Measurements from ENCODE around the gene RAD51D. TPM values are rescaled to one million over a fixed set of nuclear protein-coding genes. Genes with fewer than 3 reads are reported as not detected.
"Not testable (repeated sequence)": the region's sequence is repeated elsewhere in the genome, so short reads cannot be mapped to it uniquely, and the experiment has no call there.

Gene RAD51D
- 11.5 TPM for polyA plus RNA-seq (2013, experiment 1 of 2; ENCODE audit: insufficient read length)
- 12.8 TPM for polyA plus RNA-seq (2013, experiment 2 of 2; ENCODE audit: insufficient read length)

DNA sequence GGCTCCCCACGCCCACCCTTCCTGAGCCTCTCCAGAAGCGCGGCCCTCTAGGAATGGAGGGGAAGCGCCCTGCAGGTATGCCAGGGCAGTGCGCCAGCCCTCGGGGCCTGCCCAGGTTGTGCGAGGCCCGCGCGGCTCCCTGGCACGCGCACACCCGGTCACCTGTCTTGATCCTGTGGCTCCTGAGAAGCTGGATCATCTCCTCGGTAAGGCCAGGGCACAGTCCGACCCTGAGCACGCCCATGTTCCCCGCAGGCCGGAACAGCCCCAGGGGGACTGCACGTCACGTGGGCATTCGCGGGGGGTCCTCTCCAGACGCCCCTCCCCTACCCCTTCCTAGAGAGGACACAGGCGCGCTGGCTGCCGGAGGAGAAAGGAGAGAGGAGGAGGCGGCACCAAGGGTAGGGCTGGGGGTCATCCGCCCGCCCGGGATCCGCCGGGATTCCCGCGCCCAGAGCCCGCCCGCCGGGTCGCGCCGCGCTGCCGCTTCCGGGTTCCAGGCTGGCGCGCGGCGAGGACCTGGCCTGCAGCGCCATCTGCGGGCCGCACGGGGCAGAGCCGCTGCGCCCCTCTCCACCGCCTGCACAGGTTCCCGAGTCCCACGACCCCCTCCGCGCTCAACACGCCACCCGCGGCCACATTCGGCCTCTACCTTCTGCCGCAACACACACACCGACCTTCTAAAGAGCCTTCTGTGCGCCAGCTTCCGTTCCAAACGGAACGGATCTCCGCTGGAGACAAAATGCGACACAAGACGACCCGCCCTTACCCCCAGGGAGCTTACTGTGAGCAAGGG, at the start of gene RAD51D:
Gene RAD51D, minus strand, starts transcription at position 491 of the 796 bp plus-strand sequence. Its CDS starts 247 bp downstream, at position 244.
- peak; percentile 74 for DNase-seq

DNA sequence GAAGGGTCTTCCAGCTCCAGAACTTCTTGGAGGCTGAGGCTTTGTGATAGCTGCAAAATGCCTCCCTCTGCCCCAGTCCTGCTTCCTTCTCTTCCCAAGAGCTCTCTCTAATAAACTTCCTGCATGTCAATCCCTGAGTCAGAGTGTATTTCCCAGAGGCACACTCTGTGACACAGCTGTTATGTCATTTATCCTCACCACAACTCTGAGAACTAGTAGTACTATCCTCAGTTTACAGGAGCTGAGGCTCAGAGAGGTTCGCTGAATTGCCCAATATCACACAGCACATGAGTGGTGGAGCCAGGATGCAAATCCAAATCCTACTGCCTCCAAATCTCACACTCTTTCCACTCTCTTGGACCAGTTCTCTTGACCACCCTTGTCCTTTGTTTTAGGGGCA, 48.0 kb upstream of the RAD51D start:
- peak; percentile 12 for DNase-seq

DNA sequence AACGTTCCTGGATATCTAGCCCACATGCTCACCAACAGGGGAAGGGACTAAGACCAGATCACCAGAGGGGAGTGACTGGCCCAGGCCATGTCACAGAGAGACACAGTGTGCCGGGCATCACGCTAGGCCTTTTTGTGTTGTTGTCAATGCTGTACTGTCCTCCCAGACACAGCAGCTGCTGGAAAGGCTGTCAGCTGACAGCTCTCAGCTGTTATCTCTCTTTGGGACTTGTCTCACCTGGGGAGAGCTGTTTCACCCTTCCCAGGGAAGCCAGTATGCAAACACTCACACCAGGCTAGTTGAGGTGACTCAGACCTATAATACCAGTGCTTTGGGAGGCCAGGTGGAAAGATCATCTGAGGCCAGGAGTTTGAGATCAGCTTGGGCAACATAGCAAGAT, 47.4 kb upstream of the RAD51D start:
- no peak for DNase-seq

DNA sequence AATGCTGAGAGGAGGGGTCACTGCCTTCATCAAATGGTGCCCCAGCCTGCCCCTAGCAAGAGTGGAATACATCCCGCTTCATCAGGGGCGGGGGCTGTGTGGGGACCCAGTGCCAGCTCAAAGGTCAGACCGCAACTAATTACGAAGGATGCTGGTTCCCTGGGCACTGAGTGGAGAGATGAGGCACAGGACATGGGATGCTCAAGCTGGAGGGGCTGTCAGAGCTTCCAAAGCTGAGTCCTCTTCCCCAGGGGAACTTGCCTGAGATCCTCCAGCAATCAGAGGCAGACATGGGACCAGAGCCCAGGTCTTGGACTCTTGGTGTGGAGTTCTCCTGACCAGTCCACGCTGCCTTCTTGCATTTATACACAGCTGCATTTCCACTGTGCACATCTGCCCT, 46.9 kb upstream of the RAD51D start:
- DNase-seq, result no peak

DNA sequence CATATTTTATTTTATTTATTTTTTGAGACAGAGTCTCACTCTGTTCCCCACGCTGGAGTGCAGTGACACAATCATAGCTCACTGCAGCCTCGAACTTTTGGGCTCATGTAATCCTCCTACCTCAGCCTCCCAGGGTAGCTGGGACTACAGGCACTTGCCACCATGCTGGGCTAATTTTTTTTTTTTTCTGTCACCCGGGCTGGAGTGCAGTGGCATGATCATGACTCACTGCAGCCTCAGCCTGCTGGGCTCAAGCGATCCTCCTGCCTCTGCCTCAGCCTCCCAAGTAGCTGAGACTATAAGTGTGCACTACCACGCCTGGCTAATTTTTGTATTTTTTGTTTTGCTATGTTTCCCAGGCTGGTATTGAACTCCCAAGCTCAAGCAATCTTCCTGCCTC, 45.1 kb upstream of the RAD51D start:
- no peak for DNase-seq

DNA sequence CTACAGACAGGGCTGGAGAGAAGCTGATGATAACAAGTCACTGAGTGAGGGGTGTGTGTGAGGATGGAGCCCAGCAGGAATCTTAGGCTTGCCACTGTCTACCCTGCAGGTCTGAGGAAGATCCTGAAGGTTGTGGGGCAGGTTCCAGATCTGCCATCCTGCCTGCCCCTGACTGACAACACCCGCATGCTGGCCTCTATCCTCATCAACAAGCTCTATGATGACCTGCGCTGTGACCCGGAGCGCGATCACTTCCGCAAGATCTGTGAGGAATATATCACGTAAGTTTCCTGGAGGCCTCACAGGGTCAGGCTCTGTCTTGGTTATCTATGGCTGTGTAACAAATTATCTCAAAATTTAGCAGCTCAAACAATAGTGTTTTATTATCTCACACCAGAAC, 44.2 kb upstream of the RAD51D start:
- no peak for DNase-seq

DNA sequence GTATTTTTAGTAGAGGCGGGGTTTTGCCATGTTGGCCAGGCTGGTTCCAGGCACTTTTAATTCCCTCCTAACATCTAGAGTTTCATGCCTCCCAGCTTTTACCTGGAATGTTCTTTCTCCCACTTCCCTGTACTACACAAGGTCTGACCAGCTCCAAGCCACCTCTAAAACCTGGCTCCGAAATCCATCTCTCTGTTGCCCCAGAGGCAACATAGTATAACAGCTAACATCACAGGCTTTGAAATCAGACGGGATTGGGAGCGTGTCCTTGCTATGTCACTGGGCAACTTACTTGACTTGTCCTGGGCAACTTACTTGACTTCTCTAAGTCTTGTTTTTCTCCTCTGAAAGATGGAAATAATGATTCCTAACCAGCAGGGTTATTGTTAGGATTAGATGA, 43.1 kb upstream of the RAD51D start:
- no peak for DNase-seq

DNA sequence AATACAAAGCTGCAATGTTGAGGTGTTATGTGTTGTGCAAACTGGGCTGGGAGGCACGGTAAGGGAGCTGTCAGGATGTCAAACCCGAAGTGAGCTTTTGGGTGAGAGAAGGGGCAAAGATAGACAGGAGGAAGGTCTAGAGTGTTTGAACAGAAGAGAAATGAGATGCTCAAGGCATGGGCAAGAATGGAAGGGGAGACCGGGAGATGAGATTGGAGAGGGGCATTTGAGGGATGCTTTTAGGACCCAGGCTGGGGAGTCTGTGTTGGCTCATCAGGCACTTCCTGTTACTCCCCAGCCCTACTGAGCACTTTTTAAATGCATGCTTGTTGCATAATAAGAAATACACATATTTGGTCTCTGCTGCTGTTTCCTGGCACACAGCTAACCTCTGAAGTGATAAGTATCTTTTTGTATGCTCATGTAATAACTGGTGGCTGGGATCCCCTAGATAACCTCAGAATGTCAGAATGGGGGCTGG, 41.7 kb upstream of the RAD51D start:
- no peak for DNase-seq

DNA sequence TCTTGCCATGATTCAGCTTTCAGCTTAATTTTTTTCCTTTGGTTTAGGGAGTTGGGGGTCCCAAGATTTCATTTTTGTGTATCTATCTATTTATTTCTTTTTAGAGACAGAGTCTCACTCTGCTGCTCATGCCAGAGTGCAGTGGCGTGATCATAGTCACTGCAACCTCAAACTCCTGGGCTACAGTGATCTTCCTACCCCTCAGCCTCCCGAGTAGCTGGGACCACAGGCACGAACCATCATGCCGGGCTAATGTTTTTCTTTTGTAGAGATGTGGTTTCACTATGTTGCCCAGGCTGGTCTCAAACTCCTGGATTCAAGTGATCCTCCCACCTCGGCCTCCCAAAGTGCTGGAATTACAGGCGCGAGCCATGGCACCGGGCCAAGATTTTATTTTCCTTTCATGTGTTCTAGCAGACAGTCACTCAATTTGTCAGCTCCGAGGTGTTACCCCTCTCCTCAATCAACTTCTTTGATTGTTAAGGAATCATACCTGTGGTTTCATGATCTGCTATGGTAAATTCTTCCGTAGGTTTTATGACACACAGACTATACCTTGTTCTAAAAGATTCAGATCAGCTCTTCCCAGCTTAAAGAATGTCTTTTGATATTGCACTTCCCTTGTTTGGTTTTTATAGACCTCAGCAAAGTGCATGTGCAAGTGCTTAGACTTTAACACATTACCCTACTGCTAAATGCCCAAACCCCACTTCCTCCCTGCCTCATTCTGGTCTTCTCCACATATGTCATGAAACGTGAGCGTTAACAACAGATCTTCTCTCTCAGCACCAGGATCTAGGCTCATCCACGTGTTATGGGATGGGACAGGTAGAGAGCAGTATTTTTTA, 40.9 kb upstream of the RAD51D start:
- DNase-seq, result no peak

DNA sequence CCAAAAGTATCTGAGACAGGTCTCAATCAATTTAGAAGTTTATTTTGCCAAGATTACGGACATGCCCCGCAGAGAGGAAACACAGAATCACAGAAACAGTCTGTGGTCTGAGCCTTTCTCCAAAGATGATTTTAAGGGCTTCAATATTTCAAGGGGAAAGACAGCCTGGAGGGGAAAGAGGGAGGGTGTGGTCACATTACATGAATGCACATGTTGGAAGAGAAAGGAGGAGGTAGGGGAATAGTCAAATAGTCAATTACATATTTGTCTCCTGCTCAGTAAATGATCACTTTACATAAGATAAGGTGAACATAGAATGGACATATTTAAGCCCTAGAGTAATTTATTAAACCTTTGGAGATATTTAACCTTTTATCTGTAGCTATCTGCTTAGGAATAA, 40.3 kb upstream of the RAD51D start:
- DNase-seq, result no peak

DNA sequence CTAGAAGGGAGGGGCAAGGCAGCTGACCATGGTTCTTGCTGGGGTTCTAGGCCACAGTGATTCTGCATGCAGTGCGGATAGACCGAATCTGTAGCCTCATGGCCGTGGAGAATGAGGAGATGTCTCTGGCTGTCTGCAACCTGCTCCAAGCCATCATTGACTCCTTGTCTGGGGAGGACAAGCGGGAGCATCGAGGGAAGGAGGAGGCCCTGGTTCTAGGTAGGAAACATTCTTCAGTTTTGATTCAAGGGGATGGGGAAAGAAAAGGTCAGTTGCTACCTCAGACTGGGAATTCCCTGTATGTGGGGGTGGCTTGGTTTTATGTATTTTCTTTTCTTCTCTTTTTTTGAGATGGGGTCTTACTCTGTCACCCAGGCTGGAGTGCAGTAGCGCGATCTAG, 35.6 kb upstream of the RAD51D start:
- no peak for DNase-seq

DNA sequence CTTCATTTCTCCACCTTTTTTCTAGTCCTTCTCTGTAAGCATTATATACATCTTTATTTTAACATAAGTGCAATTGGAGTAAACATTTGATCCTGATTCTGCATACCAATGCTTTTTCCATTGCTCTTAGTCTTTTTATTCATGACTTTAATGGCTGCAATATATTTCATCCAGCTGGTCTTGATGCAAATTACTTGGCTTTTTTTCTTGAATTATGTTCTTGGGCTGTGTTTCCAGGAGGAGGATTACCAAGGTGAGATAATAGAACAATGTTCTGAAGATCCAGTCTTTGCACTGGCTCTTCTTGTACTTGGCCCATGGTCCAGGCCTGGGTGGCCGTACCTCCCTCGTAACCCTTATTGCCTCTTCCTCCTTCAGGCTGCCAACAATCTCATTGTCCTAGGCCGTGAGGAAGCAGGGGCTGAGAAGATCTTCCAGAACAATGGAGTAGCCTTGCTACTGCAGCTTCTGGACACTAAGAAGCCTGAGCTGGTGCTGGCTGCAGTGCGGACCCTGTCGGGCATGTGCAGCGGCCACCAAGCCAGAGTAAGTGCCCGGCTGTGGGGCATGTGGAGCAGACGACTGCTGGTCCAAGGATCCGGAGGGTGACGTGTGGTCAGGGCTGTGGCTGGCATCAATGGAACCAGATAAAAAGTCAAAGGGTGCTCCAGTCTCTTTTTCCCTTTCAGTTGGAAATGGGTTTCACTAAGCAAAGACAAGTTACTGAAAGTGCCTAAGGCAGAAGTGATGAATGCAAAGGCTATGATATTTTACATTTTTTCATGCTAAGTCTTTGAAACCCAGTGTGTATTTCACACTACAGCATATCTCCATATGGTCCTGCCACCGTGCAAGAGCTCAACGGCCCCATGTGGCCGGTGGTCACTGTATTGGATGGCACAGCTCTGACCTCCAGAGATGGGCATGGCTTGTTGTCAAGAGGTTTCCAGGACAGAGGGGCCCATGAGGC, 34.8 kb upstream of the RAD51D start:
- no peak for DNase-seq

DNA sequence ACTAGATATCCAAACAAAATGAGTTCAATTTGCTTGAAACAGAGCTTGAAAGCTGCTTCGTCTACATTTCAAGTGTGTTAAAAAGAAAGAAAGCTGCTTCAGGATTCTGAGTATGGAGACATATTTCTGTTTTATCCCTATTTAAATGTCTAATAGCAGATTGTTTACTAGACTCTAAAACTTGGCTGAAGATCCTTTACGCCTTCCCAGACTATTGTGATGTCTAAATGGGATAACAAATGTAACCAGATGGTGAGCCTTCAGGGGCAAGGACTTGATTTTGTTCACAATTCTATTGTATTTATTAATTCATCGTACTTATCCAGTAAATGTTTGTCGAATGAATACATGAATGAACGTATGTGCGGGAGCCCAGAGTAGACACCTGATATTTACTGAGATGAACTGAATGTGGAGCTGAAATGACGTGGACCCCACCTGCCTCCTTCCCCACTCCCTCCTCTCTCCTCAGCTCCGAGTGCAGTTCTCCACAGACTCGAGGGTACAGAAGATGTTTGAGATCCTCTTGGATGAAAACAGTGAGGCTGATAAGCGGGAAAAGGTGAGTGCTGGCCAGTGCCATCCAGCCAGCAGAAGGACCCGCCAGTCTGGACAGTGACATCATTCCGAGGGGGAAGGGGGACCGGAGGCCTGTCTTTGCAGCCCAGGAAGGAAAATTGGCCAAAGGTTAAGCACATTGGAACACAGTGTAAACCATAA, 32.9 kb upstream of the RAD51D start:
- no peak for DNase-seq

DNA sequence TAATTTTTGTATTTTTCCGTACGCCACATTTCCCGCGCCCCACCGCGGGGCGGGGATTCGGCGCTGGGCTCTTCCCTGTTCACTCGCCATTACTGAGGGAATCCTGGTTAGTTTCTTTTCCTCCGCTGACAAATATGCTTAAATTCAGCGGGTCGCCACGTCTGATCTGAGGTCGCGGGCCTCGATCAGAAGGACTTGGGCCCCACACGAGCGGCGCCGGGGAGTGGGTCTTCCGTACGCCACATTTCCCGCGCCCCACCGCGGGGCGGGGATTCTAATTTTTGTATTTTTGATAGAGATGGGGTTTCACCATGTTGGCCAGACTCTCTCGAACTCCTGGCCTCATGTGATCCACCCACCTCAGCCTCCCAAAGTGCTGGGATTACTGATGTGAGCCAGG, 31.4 kb upstream of the RAD51D start:
- not testable (repeated sequence) for DNase-seq

DNA sequence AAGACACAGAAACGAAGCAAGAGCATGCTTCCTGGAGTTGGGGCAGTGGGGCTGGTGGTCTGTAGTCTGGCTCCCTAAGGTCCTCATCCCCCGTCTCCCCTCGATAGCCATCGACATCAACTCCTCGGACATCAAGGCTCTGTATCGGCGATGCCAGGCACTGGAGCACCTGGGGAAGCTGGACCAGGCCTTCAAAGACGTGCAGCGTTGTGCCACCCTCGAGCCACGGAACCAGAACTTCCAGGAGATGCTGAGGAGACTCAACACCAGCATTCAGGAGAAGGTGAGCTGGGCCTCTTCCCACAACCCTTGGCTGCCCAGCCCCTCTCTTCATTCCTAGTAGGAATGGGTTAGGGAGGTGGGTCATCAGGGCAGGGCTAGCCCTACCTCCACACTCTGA, 30.3 kb upstream of the RAD51D start:
- DNase-seq, result no peak

DNA sequence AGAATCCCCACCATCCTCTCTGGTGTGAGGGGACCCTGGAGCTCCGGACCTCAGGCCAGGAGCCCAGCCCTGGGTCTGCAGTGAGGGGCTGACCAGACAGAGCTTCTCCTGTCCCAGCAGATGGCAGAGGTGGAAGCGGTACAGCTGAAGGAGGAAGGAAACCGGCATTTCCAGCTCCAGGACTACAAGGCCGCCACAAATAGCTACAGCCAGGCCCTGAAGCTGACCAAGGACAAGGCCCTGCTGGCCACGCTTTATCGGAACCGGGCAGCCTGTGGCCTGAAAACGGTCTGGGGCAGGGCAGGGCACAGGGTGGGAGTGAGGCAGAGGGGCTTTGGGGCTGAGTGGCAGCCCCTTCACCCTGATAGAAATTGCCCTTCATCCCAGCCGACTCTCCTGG, 28.5 kb upstream of the RAD51D start:
- DNase-seq, result no peak

DNA sequence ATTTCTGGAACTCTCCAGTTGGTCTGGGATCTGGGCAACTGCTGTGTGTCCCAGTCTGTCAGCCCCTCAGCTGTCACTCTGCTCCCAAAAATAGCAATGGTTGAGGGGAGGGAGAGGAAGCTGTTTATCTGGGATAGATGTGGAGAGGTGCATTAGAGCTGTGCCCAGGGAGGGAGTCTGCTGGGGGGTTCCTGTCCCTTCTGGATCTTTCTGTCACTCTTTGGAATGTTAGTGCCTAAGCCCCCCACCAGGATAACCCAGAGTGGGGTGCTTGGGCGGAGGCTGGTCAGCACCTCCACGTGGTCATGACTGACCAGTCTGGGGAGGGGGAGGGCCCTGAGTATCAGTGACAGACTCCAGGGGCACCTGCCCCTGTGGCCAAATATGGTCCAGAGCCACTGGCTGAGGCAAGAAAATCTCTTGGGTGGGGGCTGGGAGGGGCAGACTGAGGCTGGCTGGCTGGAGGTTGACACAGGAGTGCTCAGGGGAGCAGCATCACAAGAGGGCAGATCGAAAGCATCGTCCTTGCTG, 27.8 kb upstream of the RAD51D start, which contains the start of gene UNC45B:
Gene UNC45B, plus strand, starts transcription at position 443 of the 531 bp plus-strand sequence. CDS start 447 bp downstream, outside the sequence.
- DNase-seq, result no peak

DNA sequence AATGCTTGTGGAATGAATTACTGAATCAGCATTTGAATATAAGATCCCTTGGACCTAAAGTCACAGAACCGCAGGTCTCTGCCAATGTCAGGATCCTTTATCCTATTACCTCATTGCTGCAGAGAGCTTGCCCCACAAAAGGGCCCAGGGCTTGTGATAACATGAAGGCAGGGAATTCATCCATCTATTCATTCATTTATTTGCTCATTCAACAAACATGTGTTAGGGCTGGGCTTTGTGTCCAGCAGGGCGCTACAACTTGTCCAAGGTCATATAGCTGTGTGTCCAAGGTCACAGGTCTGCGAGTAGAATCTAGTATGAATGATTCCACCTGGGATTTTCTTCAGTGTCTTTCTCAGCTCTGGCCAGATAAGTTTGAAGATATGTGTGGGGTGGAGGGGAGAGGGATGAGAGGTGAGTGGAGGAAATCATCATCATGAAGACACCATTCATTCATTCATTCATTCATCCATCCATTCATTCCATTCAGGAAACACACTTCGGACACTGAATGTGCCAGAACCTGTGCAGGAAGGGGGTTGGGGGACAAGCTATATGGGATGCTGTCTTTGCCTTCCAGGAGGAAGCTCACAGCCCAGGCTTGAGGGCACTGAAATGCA, 26.7 kb upstream of the RAD51D start:
- DNase-seq, result no peak

DNA sequence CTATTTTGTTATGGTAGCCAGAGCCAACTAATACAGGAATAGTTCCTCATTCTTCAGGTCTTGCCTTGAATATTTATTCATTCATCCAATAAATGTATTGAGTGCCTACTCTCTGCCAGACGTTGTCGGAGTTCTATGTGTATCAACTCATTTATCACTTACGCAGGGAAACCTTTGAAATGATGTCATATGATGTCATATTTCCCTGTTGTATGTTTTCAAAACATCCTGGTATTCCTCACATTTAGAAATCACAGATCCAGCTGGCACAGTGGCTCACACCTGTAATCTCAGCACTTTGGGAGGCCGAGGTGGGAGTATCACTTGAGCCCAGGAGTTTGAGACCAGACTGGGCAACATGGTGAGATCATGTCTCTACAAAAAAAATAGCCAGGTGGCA, 25.2 kb upstream of the RAD51D start:
- no peak for DNase-seq

DNA sequence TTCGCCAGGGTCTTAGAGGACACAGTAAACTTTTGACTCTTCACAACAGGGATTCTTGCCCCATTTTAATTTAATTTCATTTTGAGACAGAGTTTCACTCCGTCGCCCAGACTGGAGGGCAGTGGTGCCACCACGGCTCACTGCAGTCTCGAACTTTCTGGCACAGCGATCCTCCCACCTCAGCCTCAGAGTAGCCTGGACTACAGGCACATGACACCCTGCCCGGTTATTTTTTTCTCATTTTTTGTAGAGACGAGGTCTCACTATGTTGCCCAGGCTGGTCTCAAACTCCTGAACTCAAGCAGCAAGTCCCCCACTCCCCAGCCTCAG, 22.8 kb upstream of the RAD51D start:
- no peak for DNase-seq

Measured in fibroblast of skin of scalp (primary cell).